Lung (tissue), 12 donors: ENCODE measurements around the gene TSPAN7. TPM values are rescaled to one million over a fixed set of nuclear protein-coding genes. Genes with fewer than 3 reads are reported as not detected.

ENCODE experiments used
- ATAC-seq: fragments of 200-7000 bp; cut with Tn5 transposase; one replicate; pipeline ENCODE4 v1.9.1; 2020; ENCODE audit warnings: moderate number of reproducible peaks; ENCODE audit not compliant: insufficient read depth, low FRiP score
- DNase-seq, 3 donors: peaks; one replicate each; pipeline ENCODE4 v3.0.0-alpha.2; 2013 to 2017
- H3K27ac ChIP-seq, 2 donors: one replicate each; pipeline ENCODE4 v1.5.1; 2013; ENCODE audit warnings: mild to moderate bottlenecking in 2 of 2, moderate library complexity in 2 of 2, control low read depth in 1 of 2, inconsistent platforms in 1 of 2, low read depth in 1 of 2, low read length in 1 of 2
- H3K27me3 ChIP-seq, 3 donors: one replicate each; pipeline ENCODE4 v1.5.1; 2013; ENCODE audit warnings: low read length in 2 of 3; ENCODE audit not compliant: control insufficient read depth in 3 of 3, insufficient read depth in 3 of 3
- H3K36me3 ChIP-seq, 4 donors: one replicate each; pipeline ENCODE4 v1.5.1; 2013; ENCODE audit warnings: low read length in 4 of 4, mild to moderate bottlenecking in 1 of 4, moderate library complexity in 1 of 4; ENCODE audit not compliant: control insufficient read depth in 4 of 4, insufficient read depth in 4 of 4
- H3K4me1 ChIP-seq, 5 donors: one replicate each; pipeline ENCODE4 v1.5.1; 2013; ENCODE audit warnings: low read length in 5 of 5, mild to moderate bottlenecking in 2 of 5, moderate library complexity in 1 of 5; ENCODE audit not compliant: control insufficient read depth in 5 of 5, insufficient read depth in 5 of 5
- H3K4me3 ChIP-seq: one replicate; pipeline ENCODE4 v1.5.1; 2013; ENCODE audit warnings: mild to moderate bottlenecking, control low read depth, moderate library complexity
- H3K9ac ChIP-seq, 2 donors: one replicate each; pipeline ENCODE4 v1.5.1; 2013; ENCODE audit warnings: low read length in 2 of 2, control low read depth in 1 of 2; ENCODE audit not compliant: insufficient read depth in 1 of 2
- H3K9me3 ChIP-seq, 4 donors: one replicate each; pipeline ENCODE4 v1.5.1; 2013; ENCODE audit warnings: low read length in 3 of 4, mild to moderate bottlenecking in 1 of 4, moderate library complexity in 1 of 4; ENCODE audit not compliant: control insufficient read depth in 4 of 4, insufficient read depth in 3 of 4
- WGBS, 2 donors: extraction: QIAGEN DNeasy Blood & Tissue Kit; methylation state at CpG; one replicate each; pipeline ENCODE4 v1.1.7; 2013; 5-methylcytosine and 5-hydroxymethylcytosine counted together
- polyA plus RNA-seq, 2 donors: library from polyadenylated mRNA; stranded (reverse); fragments of 200-250 nt; gene quantifications; one replicate each; pipeline ENCODE4 v1.2.1, GENCODE V29; 2013
- total RNA-seq, 2 donors: library from RNA; depleted of rRNA in 1 of 2; stranded (reverse); fragments of >200 nt in 1 of 2; gene quantifications; one replicate each; pipeline ENCODE4 v1.2.1, GENCODE V29; 2014 to 2021
- TF ChIP-seq, protein P1 (sequence below): IDR thresholded peaks from 2 replicates; pipeline ENCODE4 v1.5.1; 2012; ENCODE audit warnings: mild to moderate bottlenecking; ENCODE audit errors: control extremely low read depth, extremely low read depth
- donor health status: control.
- donor health status: control.
- donor health status: Bipolar disorder and iron deficiency.
- donor health status: healthy.
- donor health status: DM: yes; HTN: yes; CAD: no.

The TSPAN7 gene
- total and polyA plus RNA-seq, 4 donors: 36.4 to 52.4 (median 40.8) TPM

DNA sequence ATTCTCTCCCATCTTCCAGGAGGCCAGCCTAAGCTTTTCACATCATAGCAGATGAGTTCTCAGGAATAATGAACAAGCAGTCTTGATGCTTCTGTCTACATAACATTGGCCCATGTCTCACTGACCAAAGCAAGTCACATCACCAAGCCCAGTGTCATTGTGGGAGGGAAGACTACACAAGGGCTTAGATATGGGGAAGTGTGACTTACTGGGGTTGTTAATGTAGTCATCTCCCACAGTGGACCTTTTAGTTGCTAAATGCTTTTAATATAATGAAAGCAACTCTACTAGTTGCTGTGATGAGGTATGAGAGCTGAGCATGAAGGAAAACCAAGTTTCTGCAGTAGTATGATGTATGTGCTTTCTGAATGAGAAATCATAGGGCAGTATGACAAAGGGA is 40.5 kb downstream of the TSPAN7 start:
- DNase-seq: no peak
- Histone ChIP-seq H3K4me3 (no peak overlapping the region), H3K27me3 (peaks cover 4 to 23% (median 14%) of the 10 kb centered on the region in 3 donors), H3K4me1 (peaks cover 0 to 6% (median 3%) of the 10 kb centered on the region in 5 donors), H3K27ac (no peak overlapping the region), H3K9me3 (peaks cover 0 to 2% (median 0%) of the 10 kb centered on the region in 4 donors), H3K36me3 (no peaks in the 10 kb centered on the region), H3K9ac (no peak overlapping the region)
- ATAC-seq: no peak
- TF ChIP-seq, protein P1, sequence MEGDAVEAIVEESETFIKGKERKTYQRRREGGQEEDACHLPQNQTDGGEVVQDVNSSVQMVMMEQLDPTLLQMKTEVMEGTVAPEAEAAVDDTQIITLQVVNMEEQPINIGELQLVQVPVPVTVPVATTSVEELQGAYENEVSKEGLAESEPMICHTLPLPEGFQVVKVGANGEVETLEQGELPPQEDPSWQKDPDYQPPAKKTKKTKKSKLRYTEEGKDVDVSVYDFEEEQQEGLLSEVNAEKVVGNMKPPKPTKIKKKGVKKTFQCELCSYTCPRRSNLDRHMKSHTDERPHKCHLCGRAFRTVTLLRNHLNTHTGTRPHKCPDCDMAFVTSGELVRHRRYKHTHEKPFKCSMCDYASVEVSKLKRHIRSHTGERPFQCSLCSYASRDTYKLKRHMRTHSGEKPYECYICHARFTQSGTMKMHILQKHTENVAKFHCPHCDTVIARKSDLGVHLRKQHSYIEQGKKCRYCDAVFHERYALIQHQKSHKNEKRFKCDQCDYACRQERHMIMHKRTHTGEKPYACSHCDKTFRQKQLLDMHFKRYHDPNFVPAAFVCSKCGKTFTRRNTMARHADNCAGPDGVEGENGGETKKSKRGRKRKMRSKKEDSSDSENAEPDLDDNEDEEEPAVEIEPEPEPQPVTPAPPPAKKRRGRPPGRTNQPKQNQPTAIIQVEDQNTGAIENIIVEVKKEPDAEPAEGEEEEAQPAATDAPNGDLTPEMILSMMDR: no peak

DNA sequence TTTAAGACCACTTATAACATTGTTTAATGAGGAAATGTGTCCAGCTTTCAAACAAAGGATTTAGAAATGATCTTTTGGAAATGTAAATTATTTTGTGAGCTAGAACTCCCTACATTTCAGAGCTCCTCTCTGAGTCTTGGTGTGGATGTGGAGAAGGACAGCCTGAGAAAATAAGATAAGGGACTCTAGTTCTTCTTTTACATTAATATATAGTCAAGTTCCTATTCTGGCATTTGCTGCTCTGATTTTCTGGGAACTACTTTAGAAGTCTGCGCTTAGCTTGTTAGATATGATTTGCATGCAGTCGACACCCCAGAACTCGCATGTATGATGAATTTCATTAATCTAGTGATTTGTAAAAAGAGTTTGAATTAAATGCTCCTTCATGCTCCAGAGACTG is 45.5 kb downstream of the TSPAN7 start:
- ATAC-seq (no peak), DNase-seq (no peak)
- Histone ChIP-seq H3K9me3 (peaks cover 0 to 2% (median 0%) of the 10 kb centered on the region in 4 donors), H3K9ac (no peak overlapping the region), H3K27me3 (peaks cover 0 to 29% (median 11%) of the 10 kb centered on the region in 3 donors), H3K4me3 (no peak overlapping the region), H3K36me3 (no peaks in the 10 kb centered on the region), H3K4me1 (no peaks in the 10 kb centered on the region), H3K27ac (no peak overlapping the region)
- 19 to 73% methylated on average over 3 of the region's 3 CpGs for WGBS, 2 donors
- TF ChIP-seq, protein P1: no peak

DNA sequence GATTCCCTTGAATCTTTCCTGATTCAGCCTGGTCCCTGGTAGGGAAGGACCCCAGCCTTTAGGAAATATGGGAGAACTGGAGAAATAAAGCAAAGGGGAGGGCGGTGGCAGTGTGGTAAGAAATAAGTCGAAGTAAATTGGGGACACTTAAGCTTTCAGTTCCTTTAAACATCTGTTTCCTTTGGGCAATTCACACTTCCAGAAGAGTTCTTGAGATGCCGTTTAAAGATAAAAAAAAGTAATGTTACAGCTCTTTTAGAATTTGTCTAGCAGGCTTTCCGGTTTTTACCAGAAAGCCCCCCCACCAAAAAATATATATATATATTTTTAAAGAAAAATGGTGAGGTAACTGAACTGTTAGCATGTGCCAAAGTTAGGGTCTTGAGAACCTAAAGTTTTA is 46.6 kb downstream of the TSPAN7 start:
- H3K27me3 ChIP-seq: peaks cover 0 to 27% (median 5%) of the 10 kb centered on the region in 3 donors
- ATAC-seq: no peak
- DNase-seq: peak in 1 of 3 donors; percentile 9
- H3K9me3 ChIP-seq: no peaks in the 10 kb centered on the region
- TF ChIP-seq, protein P1: no peak
- H3K36me3 ChIP-seq: no peaks in the 10 kb centered on the region
- no peak overlapping the region for H3K9ac ChIP-seq
- H3K27ac ChIP-seq: no peak overlapping the region
- WGBS, 2 donors: 0 to 16% methylated on average over 4 of the region's 4 CpGs
- no peak overlapping the region for H3K4me3 ChIP-seq
- H3K4me1 ChIP-seq: no peaks in the 10 kb centered on the region

DNA sequence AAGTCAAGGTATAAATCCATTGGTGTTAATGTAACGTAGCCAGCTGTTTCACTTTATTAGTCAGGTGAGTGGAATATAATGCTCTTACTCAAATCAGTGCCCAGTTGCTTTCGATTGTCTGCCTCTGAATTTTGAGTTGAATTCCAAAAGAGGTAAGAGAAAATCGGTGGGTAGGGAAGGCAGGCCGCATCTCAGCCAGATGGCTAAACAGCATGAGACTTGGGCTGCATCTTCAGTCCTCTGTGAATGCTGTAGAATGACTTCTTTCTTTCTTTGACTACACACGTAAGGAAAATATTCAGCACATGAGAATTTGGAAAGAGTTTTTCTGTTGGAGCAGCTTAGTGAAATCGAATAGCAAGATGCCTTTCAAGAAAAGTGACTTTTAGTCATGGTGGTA is 49.5 kb downstream of the TSPAN7 start:
- 69 to 90% methylated on average over 6 of the region's 6 CpGs for WGBS, 2 donors
- Histone ChIP-seq H3K36me3 (no peaks in the 10 kb centered on the region), H3K27me3 (peaks cover 0 to 34% (median 7%) of the 10 kb centered on the region in 3 donors), H3K9ac (no peak overlapping the region), H3K9me3 (no peaks in the 10 kb centered on the region), H3K4me3 (no peak overlapping the region), H3K4me1 (no peaks in the 10 kb centered on the region), H3K27ac (no peak overlapping the region)
- DNase-seq (no peak), ATAC-seq (no peak)
- TF ChIP-seq, protein P1: no peak
